GM18858 (cell line): ENCODE data around the gene ARPC5L.
"Not testable (repeated sequence)": the region's sequence is repeated elsewhere in the genome, so short reads cannot be mapped to it uniquely, and the experiment has no call there.

ENCODE experiments used
- ATAC-seq: cut with Tn5 transposase; IDR thresholded peaks from one replicate; pipeline ENCODE4 v1.9.1; 2021; ENCODE audit not compliant: unreplicated experiment

Gene ARPC5L

GRCh38 chr9:124840300-124840833, 21.6 kb upstream of the ARPC5L start:
- ATAC-seq = no peak

GRCh38 chr9:124841075-124841821, 20.7 kb upstream of the ARPC5L start:
- no peak for ATAC-seq

GRCh38 chr9:124843456-124844034, 18.4 kb upstream of the ARPC5L start:
- ATAC-seq = no peak

- ATAC-seq = no peak
Measured at GRCh38 chr9:124844291-124844690, 17.6 kb upstream of the ARPC5L start.

- ATAC-seq = not testable (repeated sequence)
Measured at GRCh38 chr9:124846467-124846866, 15.5 kb upstream of the ARPC5L start.

- ATAC-seq = no peak
Measured at GRCh38 chr9:124846969-124847368, 15.0 kb upstream of the ARPC5L start.

- no peak for ATAC-seq
Measured at GRCh38 chr9:124849801-124850200, 12.1 kb upstream of the ARPC5L start.

GRCh38 chr9:124852121-124852828, 9.7 kb upstream of the ARPC5L start:
- no peak for ATAC-seq

GRCh38 chr9:124852829-124853531, 8.9 kb upstream of the ARPC5L start, which contains the start of gene WDR38:
Gene WDR38 (plus strand): TSS chr9:124853460. CDS start chr9:124853532, 72 bp downstream.
- ATAC-seq = no peak

- no peak for ATAC-seq
Measured at GRCh38 chr9:124853605-124854143, 8.3 kb upstream of the ARPC5L start.

- ATAC-seq = no peak
Measured at GRCh38 chr9:124854161-124854560, 7.8 kb upstream of the ARPC5L start.

GRCh38 chr9:124854822-124855221, 7.1 kb upstream of the ARPC5L start:
- ATAC-seq = no peak

GRCh38 chr9:124855566-124855943, 6.4 kb upstream of the ARPC5L start:
- no peak for ATAC-seq

- no peak for ATAC-seq
Measured at GRCh38 chr9:124855944-124856765, 5.8 kb upstream of the ARPC5L start.

GRCh38 chr9:124857533-124858162, 4.3 kb upstream of the ARPC5L start:
- ATAC-seq = no peak

- ATAC-seq = no peak
Measured at GRCh38 chr9:124858330-124859046, 3.4 kb upstream of the ARPC5L start.

GRCh38 chr9:124859803-124860581, 1.9 kb upstream of the ARPC5L start:
- ATAC-seq = no peak
